Subcutaneous abdominal adipose tissue (tissue), 5 donors: ENCODE data around the gene ZNF544.
"Not testable (repeated sequence)": the region's sequence is repeated elsewhere in the genome, so short reads cannot be mapped to it uniquely, and the experiment has no call there.

Source experiments
- H3K27ac ChIP-seq: one replicate; pipeline ENCODE4 v1.7.0; 2013; ENCODE audit warnings: low read depth, mild to moderate bottlenecking, inconsistent platforms, low read length, moderate library complexity
- H3K27me3 ChIP-seq, 5 donors: one replicate each; pipeline ENCODE4 v1.7.0; 2013; ENCODE audit warnings: low read length in 5 of 5, inconsistent platforms in 1 of 5; ENCODE audit not compliant: control insufficient read depth in 5 of 5, insufficient read depth in 4 of 5
- H3K36me3 ChIP-seq, 5 donors: one replicate each; pipeline ENCODE4 v1.7.0; 2013; ENCODE audit warnings: low read length in 5 of 5; ENCODE audit not compliant: control insufficient read depth in 5 of 5, insufficient read depth in 5 of 5
- H3K4me1 ChIP-seq, 5 donors: one replicate each; pipeline ENCODE4 v1.7.0; 2013; ENCODE audit warnings: low read length in 5 of 5, mild to moderate bottlenecking in 3 of 5, moderate library complexity in 1 of 5; ENCODE audit not compliant: control insufficient read depth in 5 of 5, insufficient read depth in 5 of 5
- H3K4me3 ChIP-seq, 5 donors: one replicate each; pipeline ENCODE4 v1.7.0; 2013; ENCODE audit warnings: low read length in 5 of 5, low read depth in 1 of 5
- H3K9ac ChIP-seq, 5 donors: one replicate each; pipeline ENCODE4 v1.7.0; 2013; ENCODE audit warnings: low read length in 5 of 5, mild to moderate bottlenecking in 4 of 5, moderate library complexity in 3 of 5
- H3K9me3 ChIP-seq, 5 donors: one replicate each; pipeline ENCODE4 v1.7.0; 2013; ENCODE audit warnings: low read length in 5 of 5; ENCODE audit not compliant: control insufficient read depth in 5 of 5
- donor health status: healthy.
- donor health status: healthy.
- donor health status: healthy.
- donor health status: healthy.
- donor health status: healthy.

The ZNF544 gene

DNA sequence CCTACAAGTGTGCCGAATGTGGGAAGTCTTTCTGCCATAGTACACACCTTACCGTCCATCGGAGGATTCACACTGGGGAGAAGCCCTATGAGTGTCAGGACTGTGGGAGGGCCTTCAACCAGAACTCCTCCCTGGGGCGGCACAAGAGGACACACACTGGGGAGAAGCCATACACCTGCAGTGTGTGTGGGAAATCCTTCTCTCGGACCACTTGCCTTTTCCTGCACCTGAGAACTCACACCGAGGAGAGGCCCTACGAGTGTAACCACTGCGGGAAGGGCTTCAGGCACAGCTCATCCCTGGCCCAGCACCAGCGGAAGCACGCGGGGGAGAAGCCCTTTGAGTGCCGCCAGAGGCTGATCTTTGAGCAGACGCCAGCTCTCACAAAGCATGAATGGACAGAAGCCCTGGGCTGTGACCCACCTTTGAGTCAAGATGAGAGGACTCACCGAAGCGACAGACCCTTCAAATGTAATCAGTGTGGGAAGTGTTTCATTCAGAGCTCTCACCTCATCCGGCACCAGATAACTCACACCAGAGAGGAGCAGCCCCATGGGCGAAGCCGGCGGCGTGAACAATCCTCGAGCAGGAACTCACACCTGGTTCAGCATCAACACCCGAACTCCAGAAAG, 66.1 kb downstream of the ZNF544 start:
- Histone ChIP-seq H3K27me3 (no peaks in the 10 kb centered on the region), H3K27ac (no peak overlapping the region), H3K4me1 (no peaks in the 10 kb centered on the region), H3K9ac (no peak overlapping the region), H3K4me3 (peak overlapping the region in 4 of 5 donors; percentile 25 to 45 (median 44)), H3K36me3 (peaks cover 9 to 66% (median 55%) of the 10 kb centered on the region in 5 donors), H3K9me3 (peaks cover 7 to 45% (median 39%) of the 10 kb centered on the region in 5 donors)

DNA sequence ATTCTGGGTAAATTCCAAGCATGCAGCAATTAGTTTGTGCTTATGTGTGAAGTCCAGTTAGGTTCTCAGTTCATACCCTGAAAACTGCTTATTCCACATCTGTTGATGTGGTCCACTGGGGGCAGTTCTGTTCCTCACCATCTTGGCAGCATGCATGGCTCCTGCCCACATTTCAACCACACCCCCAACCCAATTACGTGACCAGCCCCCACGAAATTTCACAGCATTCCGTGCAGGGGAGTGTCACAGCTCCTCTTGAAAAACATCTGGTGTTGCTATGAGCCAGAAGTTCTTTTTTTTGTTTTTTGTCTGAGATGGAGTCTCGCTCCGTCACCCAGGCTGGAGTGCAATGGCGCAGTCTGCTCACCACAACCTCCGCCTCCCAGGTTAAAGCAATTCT, 67.4 kb downstream of the ZNF544 start:
- Histone ChIP-seq H3K9ac (no peak overlapping the region), H3K27ac (no peak overlapping the region), H3K9me3 (peaks cover 9 to 49% (median 39%) of the 10 kb centered on the region in 5 donors), H3K36me3 (peaks cover 9 to 71% (median 60%) of the 10 kb centered on the region in 5 donors), H3K4me3 (no peak overlapping the region), H3K27me3 (no peaks in the 10 kb centered on the region), H3K4me1 (no peaks in the 10 kb centered on the region)

DNA sequence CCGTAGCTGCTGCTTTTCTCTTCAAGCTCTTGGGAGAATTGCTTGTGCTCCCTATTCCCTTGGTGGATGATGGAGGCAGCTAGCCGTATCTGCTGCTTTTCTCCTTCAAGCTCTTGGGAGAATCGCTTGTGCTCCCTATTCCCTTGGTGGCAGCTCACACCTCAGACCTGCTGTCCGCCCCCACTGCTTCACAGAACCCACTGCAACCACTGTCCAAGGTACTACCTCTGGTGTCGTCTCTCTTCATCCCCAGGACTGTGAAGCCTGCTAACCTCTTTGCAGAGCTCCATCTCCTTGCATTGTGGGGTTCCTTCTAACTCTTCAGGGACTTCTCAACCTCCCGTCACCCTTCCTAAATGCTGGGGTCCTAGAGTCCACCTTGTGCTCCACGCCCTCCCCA, 71.9 kb downstream of the ZNF544 start:
- no peak overlapping the region for H3K4me3 ChIP-seq
- peaks cover 0 to 3% (median 0%) of the 10 kb centered on the region in 5 donors for H3K27me3 ChIP-seq
- peaks cover 6 to 10% (median 7%) of the 10 kb centered on the region in 5 donors for H3K4me1 ChIP-seq
- H3K9me3 ChIP-seq: peaks cover 3 to 11% (median 7%) of the 10 kb centered on the region in 5 donors
- no peak overlapping the region for H3K27ac ChIP-seq
- H3K36me3 ChIP-seq: peaks cover 0 to 31% (median 22%) of the 10 kb centered on the region in 5 donors
- no peak overlapping the region for H3K9ac ChIP-seq

DNA sequence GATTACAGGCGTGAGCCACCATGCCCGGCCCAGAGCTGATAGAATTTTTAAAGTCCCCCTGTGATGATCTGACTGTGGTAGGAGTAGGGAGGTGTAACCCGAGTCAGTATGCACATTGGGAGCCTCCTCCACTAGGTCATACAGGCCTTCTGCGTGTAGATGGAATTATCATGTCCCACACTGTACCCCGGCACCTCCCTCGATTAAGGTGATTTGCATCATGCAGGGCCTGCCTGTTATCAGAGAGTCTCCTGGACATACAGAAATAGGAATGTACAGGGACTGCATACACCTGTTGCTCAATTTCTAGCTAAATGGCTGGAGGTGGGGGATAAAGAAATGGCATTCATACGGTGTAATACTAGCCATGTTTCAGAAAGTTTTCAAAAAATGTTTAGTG, 75.5 kb downstream of the ZNF544 start:
- peaks cover 0 to 3% (median 0%) of the 10 kb centered on the region in 5 donors for H3K27me3 ChIP-seq

DNA sequence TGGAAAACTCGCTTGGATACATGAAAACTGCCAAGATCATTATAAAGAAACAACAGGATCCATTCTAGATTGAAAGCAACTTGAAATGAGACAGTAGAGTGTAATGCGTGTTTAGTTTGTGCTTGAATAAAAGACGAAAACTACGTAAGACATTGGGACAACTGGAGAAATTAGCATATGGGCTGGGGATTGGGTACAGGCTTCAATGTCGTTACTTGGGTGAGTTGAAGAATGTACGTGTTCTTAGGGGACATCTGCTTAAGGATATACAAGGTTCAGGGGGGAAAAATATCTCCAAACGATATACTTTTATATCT, 76.0 kb downstream of the ZNF544 start:
- Histone ChIP-seq H3K36me3 (peaks cover 16 to 33% (median 23%) of the 10 kb centered on the region in 5 donors), H3K27me3 (peaks cover 0 to 3% (median 0%) of the 10 kb centered on the region in 5 donors), H3K4me1 (peaks cover 10 to 26% (median 16%) of the 10 kb centered on the region in 5 donors), H3K4me3 (peak overlapping the region; percentile 78 to 99 (median 98)), H3K9me3 (peaks cover 0 to 6% (median 0%) of the 10 kb centered on the region in 5 donors), H3K9ac (peak overlapping the region; percentile 17 to 96 (median 87)), H3K27ac (peak overlapping the region; percentile 89)

More for the DNA sequence above, 75.5 kb downstream of the ZNF544 start:
- Histone ChIP-seq H3K4me3 (peak overlapping the region in 4 of 5 donors; percentile 78 to 99 (median 97)), H3K27ac (peak overlapping the region; percentile 89), H3K9me3 (peaks cover 0 to 6% (median 0%) of the 10 kb centered on the region in 5 donors), H3K9ac (peak overlapping the region in 2 of 5 donors; percentile 92 to 96), H3K4me1 (peaks cover 10 to 26% (median 16%) of the 10 kb centered on the region in 5 donors), H3K36me3 (peaks cover 12 to 33% (median 23%) of the 10 kb centered on the region in 5 donors)

DNA sequence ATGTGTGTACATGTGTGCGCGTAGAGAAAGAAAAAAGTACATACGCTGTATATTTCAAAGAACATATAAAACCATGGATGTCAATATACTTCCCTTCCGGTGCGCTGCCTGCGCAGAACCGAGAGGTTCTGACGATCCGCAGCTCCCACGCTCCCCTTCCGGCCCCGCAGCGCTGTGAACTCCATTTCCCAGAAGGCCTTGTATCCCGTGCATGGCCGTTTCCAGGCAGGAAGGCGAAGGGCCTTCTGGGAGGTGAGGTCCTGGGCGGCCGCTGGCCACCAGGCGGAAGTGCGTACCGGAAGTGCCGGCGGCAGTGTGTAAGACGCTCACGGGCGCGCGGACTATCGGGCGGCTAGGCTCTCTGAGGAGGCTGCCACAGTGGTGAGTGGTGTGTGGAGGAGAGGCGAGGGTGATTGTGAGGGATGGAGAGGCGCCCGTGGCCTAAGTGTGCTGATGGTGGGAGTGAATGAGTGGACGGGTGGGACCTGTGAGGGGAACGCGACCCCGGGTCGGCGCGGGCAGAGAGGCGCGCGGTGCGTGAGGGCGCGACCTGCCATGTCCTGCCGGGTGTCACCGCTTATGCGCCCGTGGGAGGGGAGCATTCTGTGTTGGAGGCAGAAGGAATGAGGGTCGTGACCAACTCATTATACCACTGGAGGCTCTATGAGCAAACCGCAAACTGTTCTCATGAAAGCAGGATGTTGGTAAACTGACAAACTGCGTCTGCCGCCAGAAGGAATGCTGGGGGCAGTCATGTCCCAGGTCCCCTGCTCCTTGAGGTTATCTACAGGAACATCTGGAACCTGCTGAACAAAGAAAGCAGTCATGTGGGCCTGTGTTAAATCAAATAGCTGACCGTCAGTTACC, 76.6 kb downstream of the ZNF544 start, which contains the start of gene ERVK3-1:
Gene ERVK3-1, plus strand, starts transcription at position 313 of the 867 bp plus-strand sequence. CDS start 6,792 bp downstream, outside the sequence.
- H3K9me3 ChIP-seq: peaks cover 0 to 2% (median 0%) of the 10 kb centered on the region in 5 donors
- peaks cover 10 to 26% (median 16%) of the 10 kb centered on the region in 5 donors for H3K4me1 ChIP-seq
- peaks cover 0 to 3% (median 0%) of the 10 kb centered on the region in 5 donors for H3K27me3 ChIP-seq
- H3K9ac ChIP-seq: peak within 1 kb of the TSS; percentile 82 to 96 (median 92)
- H3K4me3 ChIP-seq: peak within 1 kb of the TSS; percentile 96 to 99 (median 98)
- H3K36me3 ChIP-seq: peaks cover 16 to 28% (median 18%) of the 10 kb centered on the region in 5 donors
- peak within 1 kb of the TSS; percentile 89 for H3K27ac ChIP-seq

DNA sequence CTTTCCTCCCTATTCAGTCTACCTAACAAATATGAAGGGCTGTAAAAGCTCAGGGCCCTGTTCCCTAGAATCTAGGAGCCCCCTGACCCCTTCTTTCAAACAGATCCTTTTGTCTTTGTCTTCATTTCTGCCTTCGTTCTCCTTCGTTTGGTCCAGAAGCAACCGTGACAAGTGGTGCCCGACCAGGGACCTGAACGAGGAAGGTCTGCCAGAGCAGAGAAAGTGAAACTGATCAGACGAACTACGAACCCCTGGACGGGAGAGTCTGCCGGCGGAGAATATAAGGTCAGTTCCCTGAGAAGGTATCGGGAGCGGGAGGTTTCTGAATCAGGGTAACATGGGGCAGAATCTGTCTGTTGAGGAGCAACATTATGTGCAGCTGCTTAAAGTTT, 77.2 kb downstream of the ZNF544 start:
- Histone ChIP-seq H3K27ac (peak overlapping the region; percentile 89), H3K36me3 (peaks cover 12 to 22% (median 16%) of the 10 kb centered on the region in 5 donors), H3K9me3 (no peaks in the 10 kb centered on the region), H3K9ac (peak overlapping the region; percentile 82 to 96 (median 92)), H3K4me1 (peaks cover 10 to 26% (median 16%) of the 10 kb centered on the region in 5 donors), H3K27me3 (peaks cover 0 to 3% (median 0%) of the 10 kb centered on the region in 5 donors), H3K4me3 (peak overlapping the region; percentile 96 to 99 (median 98))

DNA sequence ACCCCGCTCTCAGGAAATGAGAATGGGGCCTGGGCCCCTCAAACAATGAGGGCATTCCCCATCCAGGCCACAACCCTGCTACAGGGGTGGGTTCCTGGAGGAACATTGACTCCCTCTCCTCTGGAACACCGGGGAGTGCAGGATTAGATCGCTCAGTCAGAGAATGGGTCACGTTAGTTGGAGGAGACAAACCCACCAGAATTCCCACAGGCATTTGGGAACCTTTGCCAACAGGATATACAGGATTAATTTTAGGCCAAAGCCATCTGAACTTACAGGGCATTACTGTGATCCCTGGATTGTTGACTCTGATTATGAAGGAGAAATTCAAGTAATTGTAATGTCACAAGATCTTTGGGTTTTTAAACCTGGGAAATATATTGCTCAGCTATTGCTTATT, 79.0 kb downstream of the ZNF544 start:
- H3K4me1 ChIP-seq: peaks cover 10 to 26% (median 16%) of the 10 kb centered on the region in 5 donors
- no peak overlapping the region for H3K9ac ChIP-seq
- H3K36me3 ChIP-seq: peaks cover 16 to 35% (median 24%) of the 10 kb centered on the region in 5 donors
- H3K4me3 ChIP-seq: no peak overlapping the region
- no peaks in the 10 kb centered on the region for H3K9me3 ChIP-seq
- no peak overlapping the region for H3K27ac ChIP-seq
- peaks cover 0 to 3% (median 0%) of the 10 kb centered on the region in 5 donors for H3K27me3 ChIP-seq

DNA sequence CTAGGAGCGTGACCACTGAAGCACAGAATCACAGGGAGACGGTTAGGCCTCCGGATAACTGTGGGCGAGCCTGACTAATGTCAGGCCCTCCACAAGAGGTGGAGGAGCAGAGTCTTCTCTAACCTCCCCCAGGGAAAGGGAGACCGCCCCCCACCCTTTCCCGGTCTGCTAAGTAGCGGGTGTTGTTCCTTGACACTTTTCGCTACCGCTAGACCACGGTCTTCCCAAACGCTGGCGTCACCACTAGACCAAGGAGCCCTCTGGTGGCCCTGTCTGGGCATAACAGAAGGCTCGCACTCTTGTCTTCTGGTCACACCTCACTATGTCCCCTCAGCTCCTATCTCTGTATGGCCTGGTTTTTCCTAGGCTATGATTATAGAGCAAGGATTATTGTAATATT, 82.0 kb downstream of the ZNF544 start:
- not testable (repeated sequence) for H3K9ac ChIP-seq, H3K4me3 ChIP-seq, H3K27ac ChIP-seq, H3K9me3 ChIP-seq, H3K27me3 ChIP-seq
- H3K4me1 ChIP-seq: peaks cover 5 to 15% (median 7%) of the 10 kb centered on the region in 5 donors
- H3K36me3 ChIP-seq: peaks cover 24 to 61% (median 50%) of the 10 kb centered on the region in 5 donors
